Retinal pigment epithelial cell (primary cell): Measurements from ENCODE around the gene NR6A1.

Experiments
- DNase-seq: peaks from one replicate; pipeline ENCODE4 v3.0.0-alpha.2; 2010; ENCODE audit warnings: low read depth
- H3K4me3 ChIP-seq: 2 replicates; pipeline ENCODE4 v1.5.1; 2011; ENCODE audit warnings: mild to moderate bottlenecking, low read length, control low read depth, moderate library complexity
- TF ChIP-seq, protein P1 (sequence below): conservative IDR thresholded peaks from 2 replicates; pipeline ENCODE4 v1.5.1; 2011; ENCODE audit warnings: low read depth, low read length, control low read depth, inconsistent platforms

NR6A1 gene

GRCh38 chr9:124628741-124629140 lies 142.4 kb downstream of the NR6A1 start:
- DNase-seq: no peak
- TF ChIP-seq, protein P1, sequence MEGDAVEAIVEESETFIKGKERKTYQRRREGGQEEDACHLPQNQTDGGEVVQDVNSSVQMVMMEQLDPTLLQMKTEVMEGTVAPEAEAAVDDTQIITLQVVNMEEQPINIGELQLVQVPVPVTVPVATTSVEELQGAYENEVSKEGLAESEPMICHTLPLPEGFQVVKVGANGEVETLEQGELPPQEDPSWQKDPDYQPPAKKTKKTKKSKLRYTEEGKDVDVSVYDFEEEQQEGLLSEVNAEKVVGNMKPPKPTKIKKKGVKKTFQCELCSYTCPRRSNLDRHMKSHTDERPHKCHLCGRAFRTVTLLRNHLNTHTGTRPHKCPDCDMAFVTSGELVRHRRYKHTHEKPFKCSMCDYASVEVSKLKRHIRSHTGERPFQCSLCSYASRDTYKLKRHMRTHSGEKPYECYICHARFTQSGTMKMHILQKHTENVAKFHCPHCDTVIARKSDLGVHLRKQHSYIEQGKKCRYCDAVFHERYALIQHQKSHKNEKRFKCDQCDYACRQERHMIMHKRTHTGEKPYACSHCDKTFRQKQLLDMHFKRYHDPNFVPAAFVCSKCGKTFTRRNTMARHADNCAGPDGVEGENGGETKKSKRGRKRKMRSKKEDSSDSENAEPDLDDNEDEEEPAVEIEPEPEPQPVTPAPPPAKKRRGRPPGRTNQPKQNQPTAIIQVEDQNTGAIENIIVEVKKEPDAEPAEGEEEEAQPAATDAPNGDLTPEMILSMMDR: no peak
- H3K4me3 ChIP-seq: no peak overlapping the region

- H3K4me3 ChIP-seq: no peak overlapping the region
- TF ChIP-seq, protein P1: no peak
- DNase-seq: no peak
Observed at GRCh38 chr9:124626276-124626675, 144.8 kb downstream of the NR6A1 start.

DNA sequence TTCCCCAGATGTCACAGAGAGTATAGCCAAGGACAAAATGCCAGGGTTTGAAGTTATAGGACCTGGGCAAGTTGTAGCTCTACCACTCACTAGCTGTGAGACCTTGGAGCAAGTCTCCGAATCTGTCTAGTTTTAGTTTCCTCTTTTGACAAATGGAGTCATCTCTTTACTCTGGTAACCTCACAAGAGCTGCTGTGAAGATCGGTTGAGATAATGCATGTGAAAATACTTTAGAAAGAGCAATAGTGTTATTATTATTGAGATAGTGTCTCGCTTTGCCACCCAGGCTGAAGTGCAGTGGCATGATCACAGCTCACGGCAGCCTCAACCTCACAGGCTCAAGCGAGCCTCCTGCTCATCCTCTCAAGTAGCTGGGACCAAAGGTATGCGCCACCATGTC lies 146.0 kb downstream of the NR6A1 start:
- TF ChIP-seq, protein P1: no peak
- DNase-seq: no peak
- H3K4me3 ChIP-seq: no peak overlapping the region

DNA sequence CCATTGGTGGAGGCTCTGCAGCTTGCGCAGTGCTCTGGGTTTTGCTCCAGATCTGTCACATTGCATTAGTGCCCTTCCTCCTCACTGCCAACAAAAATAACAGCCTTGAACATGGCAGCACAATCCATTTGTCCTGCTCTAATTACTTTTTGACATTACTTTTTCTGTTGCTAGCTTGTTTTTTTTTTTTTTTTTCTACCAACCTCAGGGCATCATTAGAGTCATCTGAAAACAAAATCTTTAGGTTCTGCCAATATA lies 146.4 kb downstream of the NR6A1 start:
- H3K4me3 ChIP-seq: no peak overlapping the region
- TF ChIP-seq, protein P1: no peak
- DNase-seq: no peak

DNA sequence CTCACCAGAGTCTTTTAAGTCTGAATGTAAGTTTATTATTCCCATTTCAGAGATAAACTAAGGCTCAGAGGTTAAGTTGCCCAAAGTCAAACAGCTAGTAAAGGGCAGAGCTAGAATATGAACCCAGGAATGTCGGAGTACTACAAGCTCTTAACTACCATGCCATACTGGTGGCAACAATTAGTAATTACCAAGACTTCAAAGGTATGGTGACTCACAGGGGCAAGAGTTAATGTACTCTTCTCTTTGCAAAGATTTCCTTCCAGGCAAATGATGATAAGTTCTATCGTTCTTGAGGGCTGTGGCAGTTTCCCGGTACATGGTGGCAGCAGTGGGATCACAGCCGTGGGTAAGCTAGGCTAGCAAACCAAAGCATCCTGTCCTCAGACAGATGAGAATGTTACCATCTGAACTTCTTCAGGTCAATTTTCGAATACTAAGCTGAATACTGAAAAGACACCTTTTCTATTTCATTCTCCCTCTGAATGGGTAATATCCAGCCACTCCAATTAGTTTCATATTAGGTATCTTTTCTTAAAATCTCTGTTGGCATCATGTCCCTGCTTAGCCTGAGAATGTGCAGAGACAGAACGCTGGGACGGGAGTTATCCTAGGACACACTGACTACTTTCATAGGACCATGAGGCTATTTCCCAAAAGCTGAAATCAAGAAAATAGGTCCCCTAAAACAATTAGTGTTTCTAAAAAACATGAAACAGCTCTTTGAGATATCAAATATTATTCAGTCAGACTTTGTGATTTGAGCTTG lies 147.0 kb downstream of the NR6A1 start:
- TF ChIP-seq, protein P1: no peak
- no peak overlapping the region for H3K4me3 ChIP-seq
- no peak for DNase-seq

- no peak for DNase-seq
- TF ChIP-seq, protein P1: no peak
- H3K4me3 ChIP-seq: no peak overlapping the region
Observed at GRCh38 chr9:124622882-124623281, 148.2 kb downstream of the NR6A1 start.
